GM18907 (cell line): ENCODE results near the gene SLC39A5.
"Not testable (repeated sequence)": the region's sequence is repeated elsewhere in the genome, so short reads cannot be mapped to it uniquely, and the experiment has no call there.

Source experiments
- ATAC-seq: cut with Tn5 transposase; IDR thresholded peaks from one replicate; pipeline ENCODE4 v1.9.1; 2021; ENCODE audit warnings: mild to moderate bottlenecking, moderate library complexity; ENCODE audit not compliant: unreplicated experiment

Gene SLC39A5

GRCh38 chr12:56243731-56244181, 13.9 kb downstream of the SLC39A5 start:
- ATAC-seq, result no peak

- no peak for ATAC-seq
These were observed 14.6 kb downstream of the SLC39A5 start for GRCh38 chr12:56244494-56244893.

- ATAC-seq, result no peak
These were observed 18.1 kb downstream of the SLC39A5 start for GRCh38 chr12:56247923-56248322.

- no peak for ATAC-seq
These were observed 18.9 kb downstream of the SLC39A5 start for GRCh38 chr12:56248711-56249110.

- ATAC-seq, result no peak
These were observed 22.8 kb downstream of the SLC39A5 start for GRCh38 chr12:56252649-56253048.

GRCh38 chr12:56253091-56253490, 23.2 kb downstream of the SLC39A5 start:
- ATAC-seq, result no peak

- ATAC-seq, result no peak
These were observed 25.8 kb downstream of the SLC39A5 start for GRCh38 chr12:56255671-56256070.

GRCh38 chr12:56256326-56256960, 26.6 kb downstream of the SLC39A5 start:
- no peak for ATAC-seq

- no peak for ATAC-seq
These were observed 27.2 kb downstream of the SLC39A5 start for GRCh38 chr12:56257071-56257470.

GRCh38 chr12:56257491-56258067, 27.7 kb downstream of the SLC39A5 start:
- ATAC-seq, result peak; percentile 14

- peak; percentile 84 for ATAC-seq
These were observed 28.4 kb downstream of the SLC39A5 start, which contains the start of gene ANKRD52 for GRCh38 chr12:56258068-56258819. Gene ANKRD52, minus strand, starts transcription at chr12:56258384. Its CDS starts 115 bp downstream, at chr12:56258269.

GRCh38 chr12:56258820-56259183, 29.0 kb downstream of the SLC39A5 start:
- ATAC-seq, result no peak

GRCh38 chr12:56260380-56260779, 30.5 kb downstream of the SLC39A5 start:
- no peak for ATAC-seq

GRCh38 chr12:56260921-56261320, 31.1 kb downstream of the SLC39A5 start:
- ATAC-seq, result no peak

- no peak for ATAC-seq
These were observed 31.8 kb downstream of the SLC39A5 start for GRCh38 chr12:56261503-56262232.

GRCh38 chr12:56262955-56263354, 33.1 kb downstream of the SLC39A5 start:
- ATAC-seq, result not testable (repeated sequence)

- not testable (repeated sequence) for ATAC-seq
These were observed 36.3 kb downstream of the SLC39A5 start for GRCh38 chr12:56266068-56266692.

GRCh38 chr12:56266693-56267442, 37.0 kb downstream of the SLC39A5 start, which contains the start of gene COQ10A:
Gene COQ10A, plus strand, starts transcription at chr12:56266942. Its CDS starts 177 bp downstream, at chr12:56267119.
- ATAC-seq, result peak; percentile 89

- peak; percentile 24 for ATAC-seq
These were observed 37.7 kb downstream of the SLC39A5 start for GRCh38 chr12:56267443-56268071.
